HG03135 (cell line): ENCODE measurements around the gene NRG3.

Source experiments
- ATAC-seq: cut with Tn5 transposase; IDR thresholded peaks from one replicate; pipeline ENCODE4 v1.9.1; 2021; ENCODE audit warnings: mild to moderate bottlenecking, moderate library complexity; ENCODE audit not compliant: unreplicated experiment

The NRG3 gene

GRCh38 chr10:82880776-82881290 is 1005.8 kb downstream of the NRG3 start:
- no peak for ATAC-seq

GRCh38 chr10:82882722-82883121 is 1007.7 kb downstream of the NRG3 start:
- ATAC-seq, result no peak

GRCh38 chr10:82883603-82884002 is 1008.6 kb downstream of the NRG3 start:
- no peak for ATAC-seq

DNA sequence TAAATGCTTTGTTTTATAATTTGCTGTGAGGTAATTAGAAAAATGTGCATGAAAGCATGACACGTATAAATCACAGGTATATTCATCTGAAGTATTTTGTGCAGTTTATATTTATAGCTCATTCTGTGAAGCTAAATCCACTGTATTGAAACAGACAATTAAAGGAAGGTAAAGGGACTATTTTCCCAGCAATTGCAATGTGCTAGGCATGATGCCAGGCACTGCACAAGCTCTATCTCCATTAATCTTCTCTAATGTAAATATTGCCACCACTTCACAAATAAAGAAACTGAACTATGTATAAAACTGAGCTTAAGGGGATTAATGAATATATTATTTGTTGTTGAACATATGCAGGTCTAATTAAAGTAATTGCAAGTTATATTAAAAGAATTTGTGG is 1012.5 kb downstream of the NRG3 start:
- ATAC-seq, result no peak

GRCh38 chr10:82888809-82889455 is 1013.9 kb downstream of the NRG3 start:
- ATAC-seq, result no peak

DNA sequence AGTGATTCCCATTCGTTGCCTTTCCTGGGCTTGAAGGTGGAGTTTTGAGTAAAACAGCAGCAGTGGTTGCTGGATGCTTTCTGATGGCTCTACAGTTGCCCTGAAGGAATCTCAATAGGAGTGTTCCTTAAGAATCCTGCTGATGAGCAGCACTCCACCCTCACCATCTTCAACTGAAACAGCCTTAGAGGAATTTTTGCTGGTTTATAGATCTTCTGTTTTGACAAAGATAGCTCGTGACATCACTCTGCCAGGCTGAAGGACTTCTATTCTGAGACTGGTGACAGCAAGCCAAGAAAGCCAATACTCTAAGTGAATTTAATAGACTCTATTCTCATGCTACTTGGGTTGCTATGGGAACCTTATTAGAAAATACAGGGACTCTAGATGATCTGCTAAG is 1014.7 kb downstream of the NRG3 start:
- ATAC-seq, result no peak

GRCh38 chr10:82890573-82890972 is 1015.6 kb downstream of the NRG3 start:
- no peak for ATAC-seq

- ATAC-seq, result no peak
Measured at GRCh38 chr10:82908096-82908495, 1033.1 kb downstream of the NRG3 start.

DNA sequence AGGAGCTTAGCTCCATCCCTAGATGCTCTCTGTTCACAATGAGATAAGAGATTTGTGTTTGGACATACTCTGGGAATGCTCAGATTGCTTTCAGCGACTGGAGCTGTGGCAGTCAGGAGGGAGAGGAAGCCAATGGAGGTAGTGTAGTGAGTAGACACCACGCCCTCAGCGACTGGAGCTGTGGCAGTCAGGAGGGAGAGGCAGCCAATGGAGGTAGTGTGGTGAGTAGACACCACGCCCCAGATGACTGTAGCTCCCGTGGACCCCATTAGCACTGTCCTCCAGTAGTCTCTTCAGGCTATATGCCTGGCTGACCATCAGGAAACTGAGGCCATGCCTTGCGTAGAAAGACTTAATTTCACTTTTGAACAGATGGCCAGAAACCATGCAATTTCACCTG is 1033.8 kb downstream of the NRG3 start:
- ATAC-seq, result no peak

GRCh38 chr10:82910301-82910700 is 1035.3 kb downstream of the NRG3 start:
- ATAC-seq, result no peak

- ATAC-seq, result no peak
Measured at GRCh38 chr10:82914655-82915136, 1039.7 kb downstream of the NRG3 start.

GRCh38 chr10:82916941-82917340 is 1041.9 kb downstream of the NRG3 start:
- ATAC-seq, result no peak

GRCh38 chr10:82918022-82918421 is 1043.0 kb downstream of the NRG3 start:
- ATAC-seq, result no peak

DNA sequence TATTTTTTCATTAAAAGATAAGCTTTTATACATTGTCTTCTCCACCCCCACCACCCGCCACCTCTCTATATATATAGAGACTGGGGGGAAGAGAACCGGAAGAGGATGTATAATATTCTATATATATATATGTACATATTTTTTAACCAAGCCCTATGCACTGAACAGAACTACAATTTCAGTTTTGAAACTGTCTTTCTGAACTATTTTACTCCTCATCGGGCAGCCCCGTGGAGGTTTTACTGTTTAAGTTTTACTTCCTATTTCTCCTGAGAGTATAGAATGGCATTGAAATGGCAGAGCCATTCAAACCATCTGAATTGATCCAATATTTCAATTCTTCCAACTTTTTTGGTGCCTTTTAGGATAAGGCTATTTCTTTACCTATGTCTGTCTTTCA is 1047.1 kb downstream of the NRG3 start:
- no peak for ATAC-seq

GRCh38 chr10:82922755-82923154 is 1047.8 kb downstream of the NRG3 start:
- ATAC-seq, result no peak

GRCh38 chr10:82924711-82925110 is 1049.7 kb downstream of the NRG3 start:
- no peak for ATAC-seq

GRCh38 chr10:82925547-82925946 is 1050.6 kb downstream of the NRG3 start:
- ATAC-seq, result no peak

DNA sequence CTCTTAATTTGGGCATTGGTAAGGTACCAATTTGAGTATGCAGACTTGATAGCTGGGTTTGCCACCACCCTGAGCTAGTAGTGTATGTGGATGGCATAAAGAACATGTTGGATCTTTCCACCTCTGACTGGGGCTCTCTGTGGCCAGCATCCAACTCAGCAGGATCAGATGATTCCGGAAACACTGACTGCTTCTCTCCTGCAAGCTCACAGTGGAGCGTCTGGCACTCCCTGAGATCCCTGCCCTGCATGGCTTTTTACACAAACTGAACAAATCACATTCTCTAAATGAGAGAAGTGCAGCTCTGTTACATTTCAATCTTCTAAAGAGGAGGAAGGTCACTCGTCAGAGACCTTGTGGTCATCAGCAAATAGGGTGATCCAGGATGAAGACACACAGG is 1057.5 kb downstream of the NRG3 start:
- no peak for ATAC-seq

GRCh38 chr10:82934429-82934828 is 1059.4 kb downstream of the NRG3 start:
- no peak for ATAC-seq

DNA sequence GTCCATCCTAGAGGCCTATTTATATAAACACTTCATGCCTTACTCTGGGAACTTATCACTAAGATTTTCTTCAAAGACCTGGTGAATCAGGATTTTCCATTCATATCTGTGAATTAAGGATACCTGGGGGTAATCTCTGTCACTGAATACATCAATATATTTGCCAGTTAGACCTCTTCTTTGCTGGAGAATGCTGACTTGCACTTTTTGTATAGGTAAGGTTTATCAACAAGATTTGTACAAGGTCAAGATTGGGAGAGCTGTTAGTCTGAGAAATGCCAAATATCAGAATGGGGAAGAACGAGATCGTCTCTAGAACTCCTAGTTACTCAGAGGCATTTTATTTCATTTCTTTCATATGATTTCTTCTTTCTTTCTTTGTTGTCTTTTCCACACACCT is 1060.0 kb downstream of the NRG3 start:
- ATAC-seq, result no peak

GRCh38 chr10:82938331-82938730 is 1063.3 kb downstream of the NRG3 start:
- no peak for ATAC-seq

GRCh38 chr10:82942286-82943099 is 1067.5 kb downstream of the NRG3 start:
- no peak for ATAC-seq
